Measurements from ENCODE around the gene PIK3C2G. TPM values are rescaled to one million over a fixed set of nuclear protein-coding genes. Genes with fewer than 3 reads are reported as not detected.

PIK3C2G gene
- total RNA-seq, 2 donors from 2014 or later: not detected

- Histone ChIP-seq H3K4me3 (ENCODE audit: low read length) (no peak overlapping the region), H3K27me3 (ENCODE audit: control insufficient read depth, insufficient read depth, low read length, poor library complexity, severe bottlenecking) (peaks cover 6% of the 10 kb centered on the region), H3K27ac (ENCODE audit: low read depth, low read length) (no peak overlapping the region), H3K9me3 (ENCODE audit: control insufficient read depth, low read length) (no peaks in the 10 kb centered on the region), H3K4me1 (ENCODE audit: control insufficient read depth, insufficient read depth, low read length) (peaks cover 6% of the 10 kb centered on the region), H3K36me3 (ENCODE audit: control insufficient read depth, insufficient read depth, low read length) (no peaks in the 10 kb centered on the region), H3K9ac (ENCODE audit: extremely low read depth, low read length, poor library complexity, severe bottlenecking) (no peak overlapping the region)
- no peak for DNase-seq
- no peak overlapping the region for H3K27ac Mint-ChIP-seq
- no peaks in the 10 kb centered on the region for H3K36me3 Mint-ChIP-seq (ENCODE audit: low read depth)
- TF ChIP-seq CTCF (conservative IDR thresholded peaks at IDR 0.05): no peak
- H3K4me3 Mint-ChIP-seq: no peak overlapping the region
- WGBS, 2 experiments (ENCODE audit: insufficient coverage in 1 of 2, insufficient read length in 1 of 2): 92 to 100% methylated on average over 1 of the region's 1 CpG
- no peaks in the 10 kb centered on the region for H3K9me3 Mint-ChIP-seq
- H3K4me1 Mint-ChIP-seq: peaks cover 6% of the 10 kb centered on the region
- H3K27me3 Mint-ChIP-seq (ENCODE audit: insufficient read depth): no peaks in the 10 kb centered on the region
Observed at GRCh38 chr12:18559242-18559641, 297.9 kb downstream of the PIK3C2G start.

DNA sequence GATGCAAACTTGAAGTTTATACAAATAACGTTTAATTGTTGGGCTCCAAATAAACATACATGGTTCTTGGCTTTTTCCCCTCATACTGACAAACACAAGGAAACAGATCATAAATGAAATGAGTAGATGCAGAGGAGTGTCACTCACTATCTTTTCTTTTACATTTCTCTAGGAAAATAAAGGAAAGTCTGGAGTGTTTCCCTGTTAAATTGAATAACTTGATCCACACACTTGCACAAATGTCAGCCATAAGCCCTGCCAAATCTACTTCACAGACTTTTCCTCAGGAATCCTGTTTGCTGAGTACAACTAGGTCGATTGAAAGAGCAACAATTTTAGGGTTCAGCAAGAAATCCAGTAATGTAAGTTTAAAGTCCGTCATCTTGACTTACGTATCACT lies 301.2 kb downstream of the PIK3C2G start:
- no peaks in the 10 kb centered on the region for H3K9me3 ChIP-seq (ENCODE audit: control insufficient read depth, low read length)
- H3K36me3 Mint-ChIP-seq (ENCODE audit: low read depth): no peaks in the 10 kb centered on the region
- TF ChIP-seq CTCF (conservative IDR thresholded peaks at IDR 0.05): no peak
- no peak overlapping the region for H3K27ac Mint-ChIP-seq
- H3K4me1 Mint-ChIP-seq: no peaks in the 10 kb centered on the region
- no peak overlapping the region for H3K4me3 Mint-ChIP-seq
- H3K27ac ChIP-seq (ENCODE audit: low read depth, low read length): no peak overlapping the region
- H3K9ac ChIP-seq (ENCODE audit: extremely low read depth, low read length, poor library complexity, severe bottlenecking): no peak overlapping the region
- H3K27me3 ChIP-seq (ENCODE audit: control insufficient read depth, insufficient read depth, low read length, poor library complexity, severe bottlenecking): no peaks in the 10 kb centered on the region
- H3K4me1 ChIP-seq (ENCODE audit: control insufficient read depth, insufficient read depth, low read length): no peaks in the 10 kb centered on the region
- no peaks in the 10 kb centered on the region for H3K9me3 Mint-ChIP-seq
- H3K36me3 ChIP-seq (ENCODE audit: control insufficient read depth, insufficient read depth, low read length): no peaks in the 10 kb centered on the region
- H3K27me3 Mint-ChIP-seq (ENCODE audit: insufficient read depth): no peaks in the 10 kb centered on the region
- no peak for DNase-seq
- 93 to 100% methylated on average over 2 to 4 of the region's 4 CpGs for WGBS, 2 experiments (ENCODE audit: insufficient coverage in 1 of 2, insufficient read length in 1 of 2)
- no peak overlapping the region for H3K4me3 ChIP-seq (ENCODE audit: low read length)

DNA sequence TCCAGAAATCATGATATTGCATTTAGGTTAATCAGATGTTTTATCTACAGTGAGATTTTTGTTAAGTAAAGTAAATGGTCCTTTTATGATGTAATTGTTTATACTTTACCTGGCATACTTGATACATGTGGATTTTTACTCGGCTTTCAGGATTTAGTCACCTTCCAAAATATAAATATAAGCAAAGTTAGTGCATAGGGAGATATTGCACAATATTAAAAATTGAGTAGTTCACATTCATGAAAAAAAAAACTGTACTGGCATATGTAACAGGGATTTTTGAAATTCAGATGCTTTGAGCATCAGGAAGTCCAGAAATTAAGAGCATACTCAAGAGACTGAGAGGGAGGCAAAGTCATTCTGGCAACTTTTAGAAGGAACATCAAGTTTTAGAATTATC lies 303.0 kb downstream of the PIK3C2G start:
- Histone ChIP-seq H3K9ac (ENCODE audit: extremely low read depth, low read length, poor library complexity, severe bottlenecking) (no peak overlapping the region), H3K36me3 (ENCODE audit: control insufficient read depth, insufficient read depth, low read length) (no peaks in the 10 kb centered on the region), H3K4me1 (ENCODE audit: control insufficient read depth, insufficient read depth, low read length) (no peaks in the 10 kb centered on the region), H3K27me3 (ENCODE audit: control insufficient read depth, insufficient read depth, low read length, poor library complexity, severe bottlenecking) (no peaks in the 10 kb centered on the region), H3K27ac (ENCODE audit: low read depth, low read length) (no peak overlapping the region), H3K9me3 (ENCODE audit: control insufficient read depth, low read length) (no peaks in the 10 kb centered on the region), H3K4me3 (ENCODE audit: low read length) (no peak overlapping the region)
- Mint-ChIP-seq H3K4me1 (no peaks in the 10 kb centered on the region), H3K4me3 (no peak overlapping the region), H3K27me3 (ENCODE audit: insufficient read depth) (no peaks in the 10 kb centered on the region), H3K36me3 (ENCODE audit: low read depth) (no peaks in the 10 kb centered on the region), H3K27ac (no peak overlapping the region), H3K9me3 (no peaks in the 10 kb centered on the region)
- 100% methylated on average over 1 of the region's 1 CpG; no CpG with 5 or more reads in 1 of the 2 experiments for WGBS, 2 experiments (ENCODE audit: insufficient coverage in 1 of 2, insufficient read length in 1 of 2)
- no peak for DNase-seq
- TF ChIP-seq CTCF (conservative IDR thresholded peaks at IDR 0.05): no peak
